Esophagus muscularis mucosa (tissue), 4 donors: ENCODE results near the gene SEC14L1. TPM values are rescaled to one million over a fixed set of nuclear protein-coding genes. Genes with fewer than 3 reads are reported as not detected.

ENCODE experiments used
- DNase-seq: peaks from one replicate; pipeline ENCODE4 v3.0.0-alpha.2; 2017; ENCODE audit errors: extremely low spot score
- H3K27ac ChIP-seq, 4 donors: fragments of 200-600 bp; sonication (generic); replicated peaks in 1 of 4; 1 replicate in 3 of 4; 2 replicates in 1 of 4; pipeline ENCODE4 v1.5.1; 2016 to 2019; ENCODE audit warnings: mild to moderate bottlenecking in 1 of 4
- H3K27me3 ChIP-seq, 4 donors: fragments of 200-600 bp; sonication (generic); one replicate each; pipeline versions ENCODE4 v1.5.1 to v1.6.0; 2016 to 2019
- H3K36me3 ChIP-seq, 4 donors: fragments of 200-600 bp; sonication (generic); one replicate each; pipeline ENCODE4 v1.5.1; 2016 to 2019
- H3K4me1 ChIP-seq, 4 donors: fragments of 200-600 bp; sonication (generic); one replicate each; pipeline ENCODE4 v1.5.1; 2016 to 2019
- H3K4me3 ChIP-seq, 4 donors: fragments of 200-600 bp; sonication (generic); 1 replicate in 2 of 4; 2 replicates in 2 of 4; pipeline ENCODE4 v1.5.1; 2016 to 2019; ENCODE audit warnings: mild to moderate bottlenecking in 4 of 4, moderate library complexity in 1 of 4
- H3K9me3 ChIP-seq, 4 donors: fragments of 200-600 bp; sonication (generic); 1 replicate in 3 of 4; 2 replicates in 1 of 4; pipeline ENCODE4 v1.5.1; 2016 to 2019
- EP300 ChIP-seq: sonication (generic); formaldehyde crosslinking; IDR thresholded peaks from one replicate; pipeline ENCODE4 v1.6.1; 2017; ENCODE audit warnings: antibody characterized with exemption
- POLR2A ChIP-seq: fragments of 450-650 bp; IDR thresholded peaks from one replicate; pipeline ENCODE4 v1.6.1; 2017; ENCODE audit warnings: antibody characterized with exemption, moderate library complexity, mild to moderate bottlenecking, low read depth
- POLR2AphosphoS5 ChIP-seq, 2 donors: sonication (generic); formaldehyde crosslinking; IDR thresholded peaks; one replicate each; pipeline ENCODE4 v1.6.1; 2017; ENCODE audit warnings: antibody characterized with exemption in 2 of 2
- WGBS: methylation state at CpG from one replicate; pipeline ENCODE4 v1.1.5; 2018; 5-methylcytosine and 5-hydroxymethylcytosine counted together
- intact Hi-C: fragments of 100-400 bp; cut with DNase I; formaldehyde crosslinking; loops from one replicate; pipeline ENCODE4 v1.15.1; 2023
- total RNA-seq, 4 donors: library from RNA; depleted of rRNA; stranded (reverse); fragments of >200 nt; gene quantifications; one replicate each; pipeline versions ENCODE4 v1.1.0 to v1.2.1, GENCODE V29; 2016
- TF ChIP-seq, protein P1 (sequence below), 3 experiments: fragments of 200-600 bp in 2 of 3; fragments of 450-650 bp in 1 of 3; sonication (generic) in 2 of 3; IDR thresholded peaks; one replicate each; pipeline ENCODE4 v1.5.1; 2017 to 2019; ENCODE audit warnings: antibody characterized with exemption in 3 of 3, mild to moderate bottlenecking in 2 of 3, moderate library complexity in 1 of 3

SEC14L1 gene
- total RNA-seq, 4 donors from 2014 or later, result 40.7 to 96.4 (median 64.4) TPM

DNA sequence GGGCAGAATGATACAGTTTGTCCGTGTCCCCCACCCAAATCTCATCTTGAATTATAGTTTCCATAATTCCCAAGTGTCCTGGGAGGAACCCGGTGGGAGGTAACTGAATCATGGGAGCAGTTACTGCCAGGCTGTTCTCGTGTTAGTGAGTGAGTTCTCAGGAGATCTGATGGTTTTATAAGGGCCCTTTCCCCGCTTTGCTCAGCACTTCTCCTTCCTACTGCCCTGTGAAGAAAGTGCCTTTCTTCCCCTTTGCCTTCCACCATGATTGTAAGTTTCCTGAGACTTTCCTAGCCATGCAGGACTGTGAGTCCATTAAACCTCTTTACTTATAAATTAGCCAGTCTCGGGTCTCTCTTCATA, 28.9 kb upstream of the SEC14L1 start:
- H3K27me3 ChIP-seq, result no peaks in the 10 kb centered on the region
- no peak for DNase-seq
- H3K36me3 ChIP-seq, result no peaks in the 10 kb centered on the region
- WGBS, result 74% methylated on average over 5 of the region's 5 CpGs
- intact Hi-C loops, result no loop called here
- TF ChIP-seq POLR2AphosphoS5 (IDR thresholded peaks at IDR 0.05) (no peak), EP300 (no peak), POLR2A (no peak)
- TF ChIP-seq, protein P1, sequence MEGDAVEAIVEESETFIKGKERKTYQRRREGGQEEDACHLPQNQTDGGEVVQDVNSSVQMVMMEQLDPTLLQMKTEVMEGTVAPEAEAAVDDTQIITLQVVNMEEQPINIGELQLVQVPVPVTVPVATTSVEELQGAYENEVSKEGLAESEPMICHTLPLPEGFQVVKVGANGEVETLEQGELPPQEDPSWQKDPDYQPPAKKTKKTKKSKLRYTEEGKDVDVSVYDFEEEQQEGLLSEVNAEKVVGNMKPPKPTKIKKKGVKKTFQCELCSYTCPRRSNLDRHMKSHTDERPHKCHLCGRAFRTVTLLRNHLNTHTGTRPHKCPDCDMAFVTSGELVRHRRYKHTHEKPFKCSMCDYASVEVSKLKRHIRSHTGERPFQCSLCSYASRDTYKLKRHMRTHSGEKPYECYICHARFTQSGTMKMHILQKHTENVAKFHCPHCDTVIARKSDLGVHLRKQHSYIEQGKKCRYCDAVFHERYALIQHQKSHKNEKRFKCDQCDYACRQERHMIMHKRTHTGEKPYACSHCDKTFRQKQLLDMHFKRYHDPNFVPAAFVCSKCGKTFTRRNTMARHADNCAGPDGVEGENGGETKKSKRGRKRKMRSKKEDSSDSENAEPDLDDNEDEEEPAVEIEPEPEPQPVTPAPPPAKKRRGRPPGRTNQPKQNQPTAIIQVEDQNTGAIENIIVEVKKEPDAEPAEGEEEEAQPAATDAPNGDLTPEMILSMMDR (IDR thresholded peaks at IDR 0.05), result no peak
- H3K27ac ChIP-seq, result peak overlapping the region; percentile 21 to 66 (median 56)
- peaks cover 31 to 61% (median 42%) of the 10 kb centered on the region in 4 donors for H3K4me1 ChIP-seq
- no peaks in the 10 kb centered on the region for H3K9me3 ChIP-seq
- no peak overlapping the region for H3K4me3 ChIP-seq

DNA sequence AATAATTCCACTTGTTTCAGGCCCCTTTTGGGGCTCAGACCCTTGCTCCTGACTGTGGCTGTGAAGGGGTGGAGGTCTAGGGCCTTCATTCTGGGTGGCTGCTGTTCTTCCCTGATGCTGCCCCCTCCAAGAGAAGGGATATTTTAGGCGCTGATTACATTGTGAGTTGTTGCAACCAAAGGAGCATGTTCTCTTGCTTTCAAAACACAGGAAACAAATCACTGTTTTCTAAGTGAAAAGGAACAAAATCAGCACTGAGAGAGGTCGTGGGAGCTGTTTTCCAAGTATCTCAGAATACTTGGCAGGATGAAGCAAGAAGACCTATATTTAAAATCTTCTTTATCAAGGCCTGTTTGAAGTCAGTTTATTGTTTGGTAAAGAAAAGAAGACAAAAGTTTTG, 25.3 kb upstream of the SEC14L1 start:
- no peak for DNase-seq
- H3K27ac ChIP-seq, result peak overlapping the region; percentile 47 to 65 (median 60)
- H3K4me3 ChIP-seq, result no peak overlapping the region
- TF ChIP-seq, protein P1 (IDR thresholded peaks at IDR 0.05), result no peak
- TF ChIP-seq EP300 (no peak), POLR2A (no peak), POLR2AphosphoS5 (IDR thresholded peaks at IDR 0.05) (no peak)
- no peaks in the 10 kb centered on the region for H3K36me3 ChIP-seq
- peaks cover 36 to 52% (median 44%) of the 10 kb centered on the region in 4 donors for H3K4me1 ChIP-seq
- 53% methylated on average over 2 of the region's 2 CpGs for WGBS
- intact Hi-C loops, result no loop called here
- no peaks in the 10 kb centered on the region for H3K9me3 ChIP-seq
- H3K27me3 ChIP-seq, result no peaks in the 10 kb centered on the region

DNA sequence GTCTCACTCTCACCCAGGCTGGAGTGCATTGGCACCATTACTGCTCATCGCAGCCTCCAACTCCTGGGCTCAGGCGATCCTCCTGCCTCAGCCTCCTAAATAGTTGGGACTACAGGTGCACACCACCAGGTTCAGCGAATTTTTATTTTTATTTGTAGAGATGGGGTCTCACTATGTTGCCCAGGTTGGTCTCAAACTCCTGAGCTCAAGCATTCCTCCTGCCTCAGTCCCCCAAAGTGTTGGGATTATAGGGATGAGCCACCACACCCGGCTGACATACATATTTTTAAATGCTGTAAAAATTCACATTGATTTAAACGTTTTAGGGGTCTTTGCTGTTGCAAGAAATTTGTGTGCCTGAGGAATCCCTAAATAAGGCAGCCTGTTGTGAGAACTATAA, 24.8 kb upstream of the SEC14L1 start:
- H3K9me3 ChIP-seq, result no peaks in the 10 kb centered on the region
- intact Hi-C loops, result no loop called here
- no peaks in the 10 kb centered on the region for H3K36me3 ChIP-seq
- 80% methylated on average over 5 of the region's 5 CpGs for WGBS
- no peaks in the 10 kb centered on the region for H3K27me3 ChIP-seq
- H3K27ac ChIP-seq, result peak overlapping the region; percentile 47 to 65 (median 60)
- H3K4me1 ChIP-seq, result peaks cover 32 to 48% (median 42%) of the 10 kb centered on the region in 4 donors
- H3K4me3 ChIP-seq, result no peak overlapping the region
- no peak for DNase-seq
- TF ChIP-seq POLR2A (no peak), POLR2AphosphoS5 (IDR thresholded peaks at IDR 0.05) (no peak), EP300 (no peak)
- TF ChIP-seq, protein P1 (IDR thresholded peaks at IDR 0.05), result no peak

DNA sequence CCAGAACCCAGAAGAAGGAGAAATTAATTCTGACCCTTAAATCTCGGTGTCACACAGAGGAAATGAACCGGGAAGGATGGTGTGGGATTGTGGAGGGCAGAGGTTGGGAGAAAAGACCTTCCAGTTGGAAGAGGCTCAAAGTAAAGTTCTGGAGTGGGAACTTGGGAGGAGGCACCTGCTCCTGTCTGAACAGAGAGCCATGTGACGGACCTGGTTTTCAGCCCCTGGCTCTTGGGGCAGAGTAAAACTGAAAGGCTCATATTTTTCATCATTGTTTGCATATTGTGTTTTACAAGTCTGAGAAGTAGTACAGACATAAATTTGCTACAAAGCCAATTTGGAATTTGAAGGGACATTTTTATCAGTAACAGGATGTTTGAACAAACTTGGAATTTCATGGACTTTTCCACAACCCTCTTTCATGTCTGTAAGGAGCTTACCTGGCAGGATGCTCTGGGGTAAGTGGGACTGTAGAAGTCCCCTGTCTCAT, 24.4 kb upstream of the SEC14L1 start:
- peaks cover 30 to 48% (median 41%) of the 10 kb centered on the region in 4 donors for H3K4me1 ChIP-seq
- H3K27ac ChIP-seq, result peak overlapping the region; percentile 47 to 65 (median 60)
- no peak for TF ChIP-seq POLR2A
- peak in 1 of 2 donors; percentile 24 for TF ChIP-seq POLR2AphosphoS5 (IDR thresholded peaks at IDR 0.05)
- TF ChIP-seq, protein P1 (IDR thresholded peaks at IDR 0.05), result no peak
- TF ChIP-seq EP300, result no peak
- H3K36me3 ChIP-seq, result no peaks in the 10 kb centered on the region
- H3K4me3 ChIP-seq, result no peak overlapping the region
- H3K27me3 ChIP-seq, result no peaks in the 10 kb centered on the region
- 61% methylated on average over 3 of the region's 3 CpGs for WGBS
- DNase-seq, result no peak
- intact Hi-C loops, result no loop called here
- no peaks in the 10 kb centered on the region for H3K9me3 ChIP-seq

DNA sequence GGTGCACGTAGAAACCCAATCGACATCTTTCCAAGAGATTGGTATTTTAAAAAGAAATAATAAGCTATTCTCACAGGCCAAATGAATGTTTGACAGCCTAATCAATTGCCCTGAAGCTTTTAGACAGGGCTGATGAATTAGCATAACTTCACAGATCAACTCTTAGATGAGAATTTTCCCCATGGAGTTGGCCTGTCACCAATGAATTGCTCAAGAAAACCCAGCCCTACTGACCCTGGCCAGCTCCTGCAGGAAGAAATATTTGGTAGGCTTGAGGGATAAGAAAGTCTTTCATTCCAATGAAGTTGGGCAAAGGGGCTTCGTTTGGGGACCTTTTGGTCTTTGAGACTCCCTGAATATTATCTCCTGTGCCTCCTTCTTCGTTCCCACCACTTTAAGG, 23.4 kb upstream of the SEC14L1 start:
- no peak for DNase-seq
- H3K4me1 ChIP-seq, result peaks cover 33 to 53% (median 45%) of the 10 kb centered on the region in 4 donors
- 86% methylated on average over 4 of the region's 4 CpGs for WGBS
- no peaks in the 10 kb centered on the region for H3K9me3 ChIP-seq
- H3K36me3 ChIP-seq, result no peaks in the 10 kb centered on the region
- H3K27me3 ChIP-seq, result no peaks in the 10 kb centered on the region
- no peak for TF ChIP-seq POLR2A
- no peak for TF ChIP-seq POLR2AphosphoS5 (IDR thresholded peaks at IDR 0.05)
- TF ChIP-seq, protein P1 (IDR thresholded peaks at IDR 0.05), result no peak
- TF ChIP-seq EP300, result no peak
- peak overlapping the region; percentile 31 to 65 (median 60) for H3K27ac ChIP-seq
- intact Hi-C loops, result no loop called here
- no peak overlapping the region for H3K4me3 ChIP-seq
